Spinal cord (tissue), 10 donors: ENCODE measurements around the gene FHL1. TPM values are rescaled to one million over a fixed set of nuclear protein-coding genes. Genes with fewer than 3 reads are reported as not detected.
A peak's percentile ranks its signal among the peaks of the same experiment; 100 is the strongest.

Experiments
- DNase-seq, 6 donors: peaks; one replicate each; pipeline versions ENCODE4 v3.0.0 to v3.0.0-alpha.2; 2013 to 2015; ENCODE audit warnings: low spot score in 6 of 6, low read depth in 4 of 6
- H3K27ac ChIP-seq: one replicate; pipeline ENCODE4 v1.5.1; 2013; ENCODE audit warnings: low read depth, low read length, control low read depth
- H3K27me3 ChIP-seq: one replicate; pipeline ENCODE4 v1.6.1; 2013; ENCODE audit warnings: low read length; ENCODE audit not compliant: control insufficient read depth, insufficient read depth
- H3K36me3 ChIP-seq: one replicate; pipeline ENCODE4 v1.6.1; 2013; ENCODE audit warnings: low read length; ENCODE audit not compliant: control insufficient read depth, insufficient read depth
- H3K4me1 ChIP-seq: one replicate; pipeline ENCODE4 v1.6.1; 2013; ENCODE audit warnings: low read length; ENCODE audit not compliant: control insufficient read depth, insufficient read depth
- H3K4me3 ChIP-seq: one replicate; pipeline ENCODE4 v1.5.1; 2013; ENCODE audit warnings: low read depth, low read length, control low read depth
- H3K9me3 ChIP-seq: one replicate; pipeline ENCODE4 v1.6.1; 2013; ENCODE audit warnings: low read length; ENCODE audit not compliant: control insufficient read depth, insufficient read depth
- WGBS: methylation state at CpG from one replicate; pipeline ENCODE4 v1.1.5; 2013; ENCODE audit warnings: missing lambda C conversion rate; ENCODE audit not compliant: insufficient coverage; 5-methylcytosine and 5-hydroxymethylcytosine counted together
- polyA plus RNA-seq, 2 donors: library from polyadenylated mRNA; unstranded; fragments of 120-200 nt; gene quantifications; one replicate each; pipeline ENCODE4 v1.2.1, GENCODE V29; 2013; ENCODE audit not compliant: insufficient read length in 2 of 2
- total RNA-seq, 2 donors: library from RNA; depleted of rRNA in 1 of 2; stranded (reverse); fragments of 120-200 nt in 1 of 2; fragments of >200 nt in 1 of 2; gene quantifications; one replicate each; pipeline versions ENCODE4 v1.2.3 to v1.2.4, GENCODE V29; 2013 to 2014
- donor health status: healthy.

The FHL1 gene
- total and polyA plus RNA-seq, 4 donors = 178 to 429 (median 281) TPM

DNA sequence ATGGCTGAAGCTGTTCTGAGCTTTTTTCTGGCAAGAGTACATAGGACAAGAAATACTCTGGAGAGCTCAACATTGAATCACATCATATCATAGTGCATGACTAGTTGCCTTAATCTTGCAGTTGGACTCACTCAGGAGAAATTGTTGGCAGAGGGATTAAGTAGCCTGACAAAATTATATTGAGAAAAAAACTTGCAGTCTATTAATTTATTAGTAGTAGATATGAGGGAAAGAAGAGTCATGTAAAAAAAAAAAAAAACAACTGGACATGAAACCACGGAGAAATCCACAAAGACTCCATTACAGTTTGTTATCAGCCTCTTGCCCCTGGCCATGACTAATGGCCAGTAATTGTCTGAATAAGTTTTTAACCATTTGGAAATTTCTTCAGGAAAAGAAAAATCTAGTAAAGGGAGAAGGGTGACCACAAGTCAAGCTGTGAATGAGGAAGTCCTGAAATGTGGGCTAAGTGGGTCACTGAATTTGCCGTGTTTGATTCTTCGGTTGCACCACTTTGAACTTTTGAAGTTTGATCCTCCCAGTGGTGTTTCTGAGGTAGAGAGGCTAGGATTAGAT, 45.6 kb downstream of the FHL1 start:
- H3K4me1 ChIP-seq = no peaks in the 10 kb centered on the region
- H3K27ac ChIP-seq = no peak overlapping the region
- DNase-seq = no peak
- WGBS = 87% methylated on average over 2 of the region's 3 CpGs
- no peak overlapping the region for H3K4me3 ChIP-seq
- peaks cover 2% of the 10 kb centered on the region for H3K27me3 ChIP-seq
- no peaks in the 10 kb centered on the region for H3K9me3 ChIP-seq
- H3K36me3 ChIP-seq = no peaks in the 10 kb centered on the region

DNA sequence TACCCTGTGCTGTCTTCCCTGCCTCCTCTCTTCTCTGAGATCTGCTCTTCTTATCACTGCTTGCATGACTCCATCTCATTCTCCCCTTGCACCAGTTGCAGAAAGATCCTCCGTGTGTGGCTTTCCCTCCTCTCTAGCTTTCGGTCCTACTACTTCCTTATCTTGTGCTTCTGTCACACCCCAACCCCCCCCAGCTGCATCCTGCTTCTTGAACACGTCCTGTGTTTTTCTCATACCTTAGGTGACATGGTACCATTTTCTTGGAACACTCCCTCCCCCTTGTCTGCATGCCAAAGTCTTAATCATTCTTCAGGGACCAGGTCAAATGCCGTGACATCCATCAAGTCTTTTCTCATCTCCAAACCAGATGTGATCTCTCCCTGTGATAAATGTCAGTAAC, 46.4 kb downstream of the FHL1 start:
- 62% methylated on average over 3 of the region's 4 CpGs for WGBS
- no peak for DNase-seq
- no peaks in the 10 kb centered on the region for H3K9me3 ChIP-seq
- no peak overlapping the region for H3K4me3 ChIP-seq
- no peak overlapping the region for H3K27ac ChIP-seq
- no peaks in the 10 kb centered on the region for H3K36me3 ChIP-seq
- H3K27me3 ChIP-seq = peaks cover 2% of the 10 kb centered on the region
- H3K4me1 ChIP-seq = no peaks in the 10 kb centered on the region

DNA sequence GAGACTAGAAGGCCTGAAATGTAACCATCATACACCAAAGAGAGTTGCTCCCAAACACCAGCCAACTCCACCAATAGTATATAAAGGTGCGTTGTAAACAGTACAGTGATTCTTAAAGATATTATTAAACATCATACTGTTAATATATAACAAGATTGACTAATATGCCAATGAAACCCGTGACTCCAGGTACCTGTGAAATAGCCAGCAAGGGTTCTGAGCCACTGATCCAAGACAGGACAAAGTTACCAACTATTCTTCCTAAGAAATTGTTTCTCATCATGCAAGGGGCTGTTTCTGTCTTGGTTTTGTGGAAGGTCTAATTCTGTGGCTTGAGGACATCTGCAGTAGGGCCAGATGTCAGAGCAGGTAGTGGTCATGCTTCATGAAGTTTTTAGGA, 47.2 kb downstream of the FHL1 start:
- no peaks in the 10 kb centered on the region for H3K9me3 ChIP-seq
- no peak overlapping the region for H3K27ac ChIP-seq
- DNase-seq = no peak
- no CpG with 5 or more reads among the region's 2 CpGs for WGBS
- no peaks in the 10 kb centered on the region for H3K4me1 ChIP-seq
- no peaks in the 10 kb centered on the region for H3K36me3 ChIP-seq
- no peak overlapping the region for H3K4me3 ChIP-seq
- H3K27me3 ChIP-seq = peaks cover 2% of the 10 kb centered on the region

DNA sequence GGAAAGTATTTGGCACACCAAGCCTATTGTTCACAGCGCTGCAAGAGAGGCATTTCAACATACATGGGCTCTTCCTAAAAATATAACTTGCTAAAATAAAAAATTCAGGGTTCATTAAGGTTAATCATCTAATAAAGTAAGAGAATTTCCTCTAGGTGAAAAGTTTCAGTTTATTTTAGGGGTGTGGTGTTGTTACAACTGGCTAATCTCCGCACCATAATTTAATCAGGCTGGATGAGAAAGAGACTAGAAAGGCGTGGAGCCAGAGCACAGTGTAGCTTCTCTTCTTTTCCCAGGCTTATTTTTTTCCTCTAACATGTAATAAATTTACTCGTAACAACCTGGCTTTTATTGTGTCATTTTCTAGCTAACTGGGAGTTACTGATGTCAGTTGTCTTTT, 47.9 kb downstream of the FHL1 start:
- DNase-seq = no peak
- no peak overlapping the region for H3K27ac ChIP-seq

DNA sequence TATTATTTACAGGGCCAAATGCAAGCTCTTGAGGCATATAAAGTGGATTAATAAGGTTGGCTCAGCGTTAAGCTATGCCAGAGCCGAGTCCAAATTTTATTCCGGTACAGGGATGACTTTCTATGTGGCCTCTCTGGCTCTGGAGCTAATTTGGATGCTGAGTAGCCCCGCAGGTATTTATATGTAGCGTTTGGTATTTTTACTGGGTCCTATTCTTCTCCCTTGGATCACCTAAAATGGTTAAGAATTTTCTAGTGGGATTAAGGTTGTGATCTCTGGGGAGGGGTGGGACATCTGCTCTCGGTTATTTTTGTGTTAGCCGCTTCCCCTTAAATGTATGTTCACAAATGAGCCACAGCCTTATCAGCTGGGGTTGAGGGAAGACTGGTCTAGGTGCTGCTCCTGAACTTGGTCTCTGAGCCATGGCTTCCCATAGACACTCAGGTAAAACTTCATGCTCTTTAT, 49.4 kb downstream of the FHL1 start:
- no peak overlapping the region for H3K4me3 ChIP-seq
- peaks cover 2% of the 10 kb centered on the region for H3K27me3 ChIP-seq
- H3K27ac ChIP-seq = no peak overlapping the region
- H3K4me1 ChIP-seq = no peaks in the 10 kb centered on the region
- no peaks in the 10 kb centered on the region for H3K9me3 ChIP-seq
- DNase-seq = no peak
- no peaks in the 10 kb centered on the region for H3K36me3 ChIP-seq
- 68% methylated on average over 5 of the region's 7 CpGs for WGBS

More for the DNA sequence above, 47.9 kb downstream of the FHL1 start:
- Histone ChIP-seq H3K9me3 (no peaks in the 10 kb centered on the region), H3K4me1 (no peaks in the 10 kb centered on the region), H3K27me3 (peaks cover 2% of the 10 kb centered on the region), H3K4me3 (no peak overlapping the region), H3K36me3 (no peaks in the 10 kb centered on the region)
- no CpG with 5 or more reads among the region's 4 CpGs for WGBS

DNA sequence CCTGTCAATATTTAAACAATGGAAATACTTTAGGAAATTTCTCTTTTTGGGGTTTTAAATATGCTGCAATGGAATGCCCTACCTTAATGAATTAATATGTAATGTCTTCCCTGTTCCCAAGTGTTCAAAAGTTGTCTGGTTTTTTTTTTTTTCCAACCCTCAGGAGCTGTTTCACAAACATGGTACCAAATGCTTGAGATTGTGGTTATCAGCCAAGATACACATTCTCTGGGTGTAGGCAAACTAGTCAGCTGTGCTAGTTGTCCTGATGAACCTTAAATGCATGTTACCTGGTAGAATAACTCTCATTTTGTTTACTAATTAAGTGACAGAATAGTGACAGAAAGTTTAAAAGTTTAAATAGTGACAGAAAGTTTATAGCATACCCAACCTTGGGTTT, 50.7 kb downstream of the FHL1 start:
- Histone ChIP-seq H3K36me3 (no peaks in the 10 kb centered on the region), H3K4me1 (no peaks in the 10 kb centered on the region), H3K4me3 (no peak overlapping the region), H3K27me3 (peaks cover 2% of the 10 kb centered on the region), H3K27ac (no peak overlapping the region), H3K9me3 (no peaks in the 10 kb centered on the region)
- DNase-seq = no peak

DNA sequence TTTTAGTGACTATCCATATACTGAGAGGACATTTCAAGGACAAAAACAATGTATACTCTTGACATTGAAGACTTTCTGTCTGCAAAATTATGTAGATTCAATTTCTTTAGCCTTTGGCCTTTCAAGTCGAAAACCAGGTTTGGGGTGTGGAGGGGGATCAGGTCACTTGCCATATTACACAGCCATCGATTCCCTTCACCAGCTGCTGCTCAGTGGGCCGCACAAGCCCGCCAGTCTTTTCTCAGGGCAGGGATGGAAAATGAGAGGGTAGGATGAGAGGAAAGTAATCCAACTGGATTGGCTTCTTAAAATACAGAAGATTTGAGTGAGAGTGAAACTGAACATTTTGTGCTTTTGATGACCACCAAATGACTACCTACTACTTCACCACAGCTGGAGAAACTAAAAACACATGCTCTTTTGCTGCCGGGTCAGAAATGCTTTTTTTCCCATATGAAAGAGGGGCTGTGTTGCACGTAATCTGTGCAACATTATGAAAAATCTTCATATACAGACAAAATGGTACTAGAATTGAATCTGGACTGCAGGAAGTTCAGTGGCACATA, 51.4 kb downstream of the FHL1 start:
- no peaks in the 10 kb centered on the region for H3K4me1 ChIP-seq
- no peak for DNase-seq
- no peaks in the 10 kb centered on the region for H3K36me3 ChIP-seq
- no peaks in the 10 kb centered on the region for H3K9me3 ChIP-seq
- no peak overlapping the region for H3K27ac ChIP-seq
- H3K4me3 ChIP-seq = no peak overlapping the region
- H3K27me3 ChIP-seq = no peaks in the 10 kb centered on the region
- WGBS = no CpG with 5 or more reads among the region's 6 CpGs

DNA sequence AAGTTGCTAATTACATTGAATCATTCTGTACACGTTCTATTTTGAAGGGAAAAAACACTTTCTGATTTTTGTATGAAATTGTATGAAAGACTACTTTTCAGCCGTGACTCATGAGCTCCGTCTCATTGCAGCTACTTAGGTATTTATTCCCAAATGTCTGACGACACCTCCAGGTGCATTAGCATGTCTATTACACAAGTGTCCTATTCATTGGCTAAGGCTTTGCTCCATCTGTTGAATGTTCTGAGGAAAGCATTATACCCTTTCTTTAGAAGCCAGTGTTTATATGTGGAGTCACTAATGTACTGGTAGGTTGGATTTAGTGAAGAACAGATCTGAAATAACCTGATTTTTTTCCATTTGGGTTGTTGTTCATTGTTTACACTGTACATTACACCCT, 52.0 kb downstream of the FHL1 start:
- Histone ChIP-seq H3K27ac (no peak overlapping the region), H3K4me3 (no peak overlapping the region), H3K27me3 (no peaks in the 10 kb centered on the region), H3K9me3 (no peaks in the 10 kb centered on the region), H3K36me3 (no peaks in the 10 kb centered on the region), H3K4me1 (no peaks in the 10 kb centered on the region)
- WGBS = no CpG with 5 or more reads among the region's 4 CpGs
- peak in 1 of 6 donors; percentile 32 for DNase-seq

DNA sequence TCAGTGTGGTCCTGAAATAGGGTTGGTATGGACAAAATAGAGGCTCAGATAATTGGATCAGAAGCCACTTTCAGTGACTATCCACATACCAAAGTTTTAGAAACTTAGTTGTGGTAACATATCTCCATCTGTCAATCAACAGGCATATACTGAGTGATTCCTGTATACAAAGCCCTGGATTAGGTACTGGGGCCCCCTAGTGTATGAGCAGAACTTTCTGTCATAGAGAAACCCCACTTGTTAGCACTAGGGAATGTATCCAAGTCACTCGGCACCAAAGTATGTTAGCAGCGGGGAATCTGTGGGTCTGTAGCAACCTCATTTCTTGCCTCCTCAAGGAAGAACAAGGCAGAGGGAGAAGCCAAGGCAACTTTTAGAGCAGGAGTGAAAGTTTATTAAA, 53.1 kb downstream of the FHL1 start:
- H3K4me1 ChIP-seq = no peaks in the 10 kb centered on the region

DNA sequence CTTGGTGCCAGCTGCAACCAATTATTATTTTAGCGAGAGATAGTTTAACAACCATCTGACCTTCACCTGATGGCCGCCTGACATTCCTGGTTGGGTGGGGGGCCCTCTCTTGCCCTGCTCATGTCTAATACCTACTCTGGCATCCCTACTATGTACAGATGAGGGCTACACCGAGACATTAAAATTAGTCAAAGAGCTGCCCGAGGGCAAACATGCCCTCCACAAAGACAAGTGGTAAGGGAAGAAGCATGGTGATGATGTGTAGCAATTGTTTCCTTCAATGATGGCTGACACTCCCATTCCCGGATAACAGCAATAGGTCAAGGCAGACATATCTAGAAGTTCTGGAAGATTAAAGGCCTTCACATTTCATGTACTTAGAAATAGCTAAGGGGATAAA, 54.3 kb downstream of the FHL1 start:
- Histone ChIP-seq H3K4me1 (peaks cover 10% of the 10 kb centered on the region), H3K9me3 (no peaks in the 10 kb centered on the region), H3K4me3 (no peak overlapping the region), H3K27me3 (peaks cover 4% of the 10 kb centered on the region), H3K36me3 (peaks cover 6% of the 10 kb centered on the region), H3K27ac (no peak overlapping the region)
- 80% methylated on average over 1 of the region's 5 CpGs for whole genome bisulfite sequencing
- DNase-seq = no peak

More for the DNA sequence above, 53.1 kb downstream of the FHL1 start:
- H3K27ac ChIP-seq = no peak overlapping the region
- 82% methylated on average over 2 of the region's 2 CpGs for WGBS
- H3K9me3 ChIP-seq = no peaks in the 10 kb centered on the region
- DNase-seq = peak in 1 of 6 donors; percentile 18
- no peak overlapping the region for H3K4me3 ChIP-seq
- no peaks in the 10 kb centered on the region for H3K27me3 ChIP-seq
- H3K36me3 ChIP-seq = no peaks in the 10 kb centered on the region
